HepG2 (cell line): ENCODE data around the gene SDCCAG8. TPM values are rescaled to one million over a fixed set of nuclear protein-coding genes. Genes with fewer than 3 reads are reported as not detected.
A peak's percentile ranks its signal among the peaks of the same experiment; 100 is the strongest.

Source experiments
- ATAC-seq: fragments of 200-7000 bp; cut with Tn5 transposase; 3 replicates; pipeline ENCODE4 v1.9.1; 2020; ENCODE audit warnings: mild to moderate bottlenecking, moderate library complexity
- BruUV-seq: library from RNA; stranded (reverse); fragments of 400-500 nt; replicated peaks from 2 replicates; lab custom pipeline; 2021; lab: Mats Ljungman, UMichigan
- CTCF ChIA-PET: fragments of 300-600 bp; formaldehyde crosslinking; extraction: SDS; loops from one replicate; lab custom pipeline; 2021; ENCODE audit warnings: low total read pairs, inconsistent platforms, low intra/inter-chr PET ratio; lab: Yijun Ruan, JAX
- POLR2A ChIA-PET: fragments of 350-600 bp; sonication (Branson Sonifier 250); formaldehyde crosslinking; loops from one replicate; lab custom pipeline; 2020; ENCODE audit warnings: antibody characterized with exemption, inconsistent platforms; lab: Yijun Ruan, JAX
- DNase-seq: peaks from one replicate; pipeline ENCODE4 v3.0.0-alpha.2; 2015; ENCODE audit warnings: low spot score
- FAIRE-seq: peaks from 3 replicates; lab custom pipeline; 2011; peaks lifted over from hg19 to GRCh38; lab: Jason Lieb, UNC
- H2AFZ ChIP-seq: one replicate; pipeline ENCODE4 v1.6.1; 2011; ENCODE audit warnings: low read length, inconsistent platforms
- H3K27ac ChIP-seq: fragments of 300-600 bp; 3 replicates; pipeline ENCODE4 v1.8.0; 2011; ENCODE audit warnings: mixed run types, mild to moderate bottlenecking, mixed read lengths, low read length, inconsistent platforms; ENCODE audit not compliant: insufficient read depth; ENCODE audit errors: extremely low read length
- H3K27me3 ChIP-seq, 2 experiments: fragments of 200-600 bp in 1 of 2; 2 replicates in 1 of 2; 3 replicates in 1 of 2; pipeline versions ENCODE4 v1.6.0 to v1.8.0; 2011; ENCODE audit warnings: low read length in 2 of 2, mild to moderate bottlenecking in 2 of 2, moderate library complexity in 2 of 2, inconsistent platforms in 1 of 2; ENCODE audit not compliant: insufficient read depth in 2 of 2, control insufficient read depth in 1 of 2
- H3K36me3 ChIP-seq, 2 experiments: fragments of 200-600 bp in 1 of 2; replicated peaks in 1 of 2; 2 replicates in 1 of 2; 3 replicates in 1 of 2; pipeline versions ENCODE4 v1.5.1 to v1.8.0; 2011; ENCODE audit warnings: low read length in 2 of 2, inconsistent platforms in 1 of 2; ENCODE audit not compliant: insufficient read depth in 2 of 2, control insufficient read depth in 1 of 2
- H3K4me1 ChIP-seq: 2 replicates; pipeline ENCODE4 v1.5.1; 2012; ENCODE audit warnings: low read length, inconsistent platforms; ENCODE audit not compliant: insufficient read depth
- H3K4me2 ChIP-seq: 2 replicates; pipeline ENCODE4 v1.6.0; 2011; ENCODE audit warnings: low read depth, low read length, inconsistent platforms
- H3K4me3 ChIP-seq, 3 experiments: fragments of 200-600 bp in 1 of 3; sonication (generic), shearing (Covaris generic) in 1 of 3; replicated peaks in 1 of 3; 2 replicates each; pipeline ENCODE4 v1.5.1; 2011 to 2016; ENCODE audit warnings: low read length in 3 of 3, inconsistent platforms in 2 of 3, low read depth in 2 of 3, mild to moderate bottlenecking in 2 of 3, control low read depth in 1 of 3, mixed read lengths in 1 of 3; ENCODE audit not compliant: insufficient read depth in 1 of 3
- H3K79me2 ChIP-seq: one replicate; pipeline ENCODE4 v1.6.1; 2011; ENCODE audit warnings: low read length, inconsistent platforms; ENCODE audit not compliant: insufficient read depth
- H3K9ac ChIP-seq: 2 replicates; pipeline ENCODE4 v1.6.0; 2011; ENCODE audit warnings: mild to moderate bottlenecking, low read depth, low read length, inconsistent platforms; ENCODE audit not compliant: insufficient read depth
- H3K9me3 ChIP-seq: 2 replicates; pipeline ENCODE4 v1.5.1; 2012; ENCODE audit warnings: mild to moderate bottlenecking, low read length
- H4K20me1 ChIP-seq: 2 replicates; pipeline ENCODE4 v1.6.0; 2011; ENCODE audit warnings: inconsistent platforms, mild to moderate bottlenecking, low read length, moderate library complexity; ENCODE audit not compliant: insufficient read depth
- CREB1 ChIP-seq, 2 experiments: fragments of 450-650 bp in 1 of 2; IDR thresholded peaks; 2 replicates each; pipeline ENCODE4 v1.6.1; 2016 to 2017; ENCODE audit warnings: control low read depth in 1 of 2, mild to moderate bottlenecking in 1 of 2, missing compliant biosample characterization in 1 of 2, missing genetic modification characterization in 1 of 2
- SMC3 ChIP-seq: IDR thresholded peaks from 2 replicates; pipeline ENCODE4 v1.6.1; 2011; ENCODE audit warnings: low read length, improper control_type of control experiment
- STAG1 ChIP-seq: sonication (generic); formaldehyde crosslinking; IDR thresholded peaks from 2 replicates; pipeline ENCODE4 v1.4.0; 2020; ENCODE audit warnings: missing genetic modification reagents
- ZNF180 ChIP-seq: sonication (generic); formaldehyde crosslinking; IDR thresholded peaks from 2 replicates; pipeline ENCODE4 v1.4.0; 2020; ENCODE audit warnings: low read depth, missing genetic modification reagents, borderline replicate concordance
- ZNF644 ChIP-seq: IDR thresholded peaks from 2 replicates; pipeline ENCODE4 v1.6.1; 2016; ENCODE audit warnings: low read depth
- WGBS: methylation state at CpG from one replicate; pipeline ENCODE4 v1.1.6; 2017; ENCODE audit warnings: low lambda C conversion rate; 5-methylcytosine and 5-hydroxymethylcytosine counted together
- in situ Hi-C: cut with HindIII; loops from 2 replicates; pipeline ENCODE4 v1.10.0; 2017; ENCODE audit warnings: low pct_unique_long_range_greater_than_20kb; ENCODE audit not compliant: extremely low pct_ligation_motif_present
- intact Hi-C: fragments of 100-400 bp; cut with micrococcal nuclease; formaldehyde crosslinking; loops from one replicate; pipeline ENCODE4 v1.10.0; 2022; ENCODE audit not compliant: unreplicated experiment
- polyA plus RNA-seq, 8 experiments: library from polyadenylated mRNA; depleted of rRNA in 3 of 8; stranded (reverse) in 7 of 8; unstranded in 1 of 8; fragments of >200 nt; fragmentation: Illumina TruSeq in 4 of 8; extraction: Trizol in 4 of 8; gene quantifications; 2 replicates each; pipeline versions ENCODE4 v1.2.1 to v1.2.3, GENCODE V29; 2011 to 2016; ENCODE audit warnings: low read depth in 4 of 8, missing spikeins in 1 of 8, mixed read lengths in 1 of 8; ENCODE audit not compliant: insufficient read depth in 1 of 8
- total RNA-seq, 5 experiments: library from RNA; depleted of rRNA; stranded (reverse); fragments of >200 nt; fragmentation: Illumina TruSeq; extraction: Trizol; gene quantifications; 2 replicates each; pipeline ENCODE4 v1.2.3, GENCODE V29; 2016; ENCODE audit warnings: low read depth in 1 of 5
- TF ChIP-seq, protein P1 (sequence below): sonication (generic); formaldehyde crosslinking; IDR thresholded peaks from 2 replicates; pipeline ENCODE4 v1.5.1; 2020; ENCODE audit warnings: missing genetic modification reagents, mild to moderate bottlenecking, borderline replicate concordance
- TF ChIP-seq, protein P2 (sequence below): sonication (generic); formaldehyde crosslinking; conservative IDR thresholded peaks from 2 replicates; pipeline ENCODE4 v1.4.0; 2020; ENCODE audit warnings: missing genetic modification reagents

SDCCAG8 gene
- total and polyA plus RNA-seq, 2 of the 13 experiments (the other 11 are each of a cell fraction or from before 2014, with no cell fraction given): 9.5 to 13.4 TPM

DNA sequence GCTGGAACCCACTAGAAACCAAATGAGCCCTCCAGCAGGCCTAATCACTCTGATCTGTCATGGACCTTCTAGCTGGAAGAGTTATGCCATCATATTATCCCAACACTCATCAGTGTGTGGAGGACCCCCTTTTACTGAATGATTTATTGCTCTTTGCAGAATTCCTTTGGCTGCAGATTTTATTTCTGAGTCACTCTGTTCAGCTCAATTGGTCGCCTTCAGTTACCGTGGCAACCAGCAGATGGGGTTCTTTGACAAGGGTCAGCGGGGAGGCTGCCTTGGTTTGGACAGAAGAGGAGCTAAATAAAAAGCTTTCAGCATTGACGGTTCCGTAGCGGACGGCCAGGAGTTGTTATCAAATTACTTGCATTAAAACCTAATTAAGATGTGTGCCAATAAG, 220.1 kb downstream of the SDCCAG8 start (continued):
- TF ChIP-seq, protein P1, sequence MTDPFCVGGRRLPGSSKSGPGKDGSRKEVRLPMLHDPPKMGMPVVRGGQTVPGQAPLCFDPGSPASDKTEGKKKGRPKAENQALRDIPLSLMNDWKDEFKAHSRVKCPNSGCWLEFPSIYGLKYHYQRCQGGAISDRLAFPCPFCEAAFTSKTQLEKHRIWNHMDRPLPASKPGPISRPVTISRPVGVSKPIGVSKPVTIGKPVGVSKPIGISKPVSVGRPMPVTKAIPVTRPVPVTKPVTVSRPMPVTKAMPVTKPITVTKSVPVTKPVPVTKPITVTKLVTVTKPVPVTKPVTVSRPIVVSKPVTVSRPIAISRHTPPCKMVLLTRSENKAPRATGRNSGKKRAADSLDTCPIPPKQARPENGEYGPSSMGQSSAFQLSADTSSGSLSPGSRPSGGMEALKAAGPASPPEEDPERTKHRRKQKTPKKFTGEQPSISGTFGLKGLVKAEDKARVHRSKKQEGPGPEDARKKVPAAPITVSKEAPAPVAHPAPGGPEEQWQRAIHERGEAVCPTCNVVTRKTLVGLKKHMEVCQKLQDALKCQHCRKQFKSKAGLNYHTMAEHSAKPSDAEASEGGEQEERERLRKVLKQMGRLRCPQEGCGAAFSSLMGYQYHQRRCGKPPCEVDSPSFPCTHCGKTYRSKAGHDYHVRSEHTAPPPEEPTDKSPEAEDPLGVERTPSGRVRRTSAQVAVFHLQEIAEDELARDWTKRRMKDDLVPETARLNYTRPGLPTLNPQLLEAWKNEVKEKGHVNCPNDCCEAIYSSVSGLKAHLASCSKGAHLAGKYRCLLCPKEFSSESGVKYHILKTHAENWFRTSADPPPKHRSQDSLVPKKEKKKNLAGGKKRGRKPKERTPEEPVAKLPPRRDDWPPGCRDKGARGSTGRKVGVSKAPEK (CRISPR knock-in tag): no peak
- TF ChIP-seq SMC3 (peak; percentile 28; the same call in 1 of the 2 replicates), STAG1 (CRISPR knock-in tag) (peak; percentile 27)

DNA sequence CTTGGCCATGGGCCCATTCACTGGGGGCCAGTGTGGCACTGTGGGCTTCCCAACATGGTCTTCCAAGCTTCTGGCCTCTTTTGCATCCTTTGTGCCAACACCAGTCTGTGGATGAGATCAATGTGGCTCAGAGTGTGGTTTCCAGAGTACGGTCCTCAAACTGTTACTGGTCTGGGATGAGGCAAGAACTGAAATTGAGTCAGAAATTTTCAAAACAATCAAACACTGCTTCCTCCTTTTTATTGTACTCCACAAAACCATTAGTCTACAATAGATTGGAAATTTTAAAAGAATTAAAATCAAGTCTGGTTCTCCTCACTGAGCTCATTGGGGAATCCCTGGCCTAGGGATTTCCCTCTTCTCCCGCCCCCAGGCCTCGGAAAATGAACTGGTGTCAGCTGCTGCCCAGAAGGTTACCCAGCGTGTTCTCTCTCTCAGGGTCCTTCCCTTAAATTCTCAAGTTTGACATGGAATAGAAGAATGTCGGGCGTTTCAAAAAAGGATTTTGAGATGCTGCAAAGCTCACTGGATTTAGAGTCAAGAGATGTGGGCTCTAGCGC, 222.0 kb downstream of the SDCCAG8 start:
- WGBS: 96% methylated on average over 7 of the region's 7 CpGs
- CTCF ChIA-PET: no interaction called here
- in situ Hi-C loops: no loop called here

More for the DNA sequence above, 222.0 kb downstream of the SDCCAG8 start:
- no peaks in the 10 kb centered on the region for H3K36me3 ChIP-seq
- no peaks in the 10 kb centered on the region for H3K4me1 ChIP-seq
- no peak for TF ChIP-seq ZNF180
- TF ChIP-seq CREB1 (IDR thresholded peaks at IDR 0.05): no peak
- no peak for TF ChIP-seq CREB1 (CRISPR knock-in tag; IDR thresholded peaks at IDR 0.05)
- TF ChIP-seq, protein P2, sequence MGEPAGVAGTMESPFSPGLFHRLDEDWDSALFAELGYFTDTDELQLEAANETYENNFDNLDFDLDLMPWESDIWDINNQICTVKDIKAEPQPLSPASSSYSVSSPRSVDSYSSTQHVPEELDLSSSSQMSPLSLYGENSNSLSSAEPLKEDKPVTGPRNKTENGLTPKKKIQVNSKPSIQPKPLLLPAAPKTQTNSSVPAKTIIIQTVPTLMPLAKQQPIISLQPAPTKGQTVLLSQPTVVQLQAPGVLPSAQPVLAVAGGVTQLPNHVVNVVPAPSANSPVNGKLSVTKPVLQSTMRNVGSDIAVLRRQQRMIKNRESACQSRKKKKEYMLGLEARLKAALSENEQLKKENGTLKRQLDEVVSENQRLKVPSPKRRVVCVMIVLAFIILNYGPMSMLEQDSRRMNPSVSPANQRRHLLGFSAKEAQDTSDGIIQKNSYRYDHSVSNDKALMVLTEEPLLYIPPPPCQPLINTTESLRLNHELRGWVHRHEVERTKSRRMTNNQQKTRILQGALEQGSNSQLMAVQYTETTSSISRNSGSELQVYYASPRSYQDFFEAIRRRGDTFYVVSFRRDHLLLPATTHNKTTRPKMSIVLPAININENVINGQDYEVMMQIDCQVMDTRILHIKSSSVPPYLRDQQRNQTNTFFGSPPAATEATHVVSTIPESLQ (CRISPR knock-in tag): no peak
- TF ChIP-seq ZNF644 (CRISPR knock-in tag): no peak
- no peaks in the 10 kb centered on the region for H3K27me3 ChIP-seq
- H3K9ac ChIP-seq: no peak overlapping the region
- H3K4me2 ChIP-seq: no peak overlapping the region
- DNase-seq: no peak
- no peaks in the 10 kb centered on the region for H3K79me2 ChIP-seq
- H3K4me3 ChIP-seq: no peak overlapping the region
- intact Hi-C loops: no loop called here
- POLR2A ChIA-PET: no interaction called here
- H3K27ac ChIP-seq: no peak overlapping the region
- ATAC-seq: no peak
- no peaks in the 10 kb centered on the region for H4K20me1 ChIP-seq
- FAIRE-seq: no peak
- no TSS peak for BruUV-seq
- H3K9me3 ChIP-seq: no peaks in the 10 kb centered on the region
- H2AFZ ChIP-seq: no peak overlapping the region
